Upper lobe of right lung (tissue), 1 donor: ENCODE measurements around the gene NMNAT3. TPM values are rescaled to one million over a fixed set of nuclear protein-coding genes. Genes with fewer than 3 reads are reported as not detected.

Experiments used
- ATAC-seq: fragments of 200-7000 bp; cut with Tn5 transposase; one replicate; pipeline ENCODE4 v1.9.1; 2020; ENCODE audit warnings: mild to moderate bottlenecking, moderate library complexity
- DNase-seq: peaks from one replicate; pipeline ENCODE4 v3.0.0-alpha.2; 2020
- H3K27ac ChIP-seq: fragments of 200-600 bp; one replicate; pipeline ENCODE4 v1.8.0; 2022
- H3K27me3 ChIP-seq: fragments of 200-600 bp; one replicate; pipeline ENCODE4 v1.8.0; 2022; ENCODE audit warnings: mild to moderate bottlenecking
- H3K36me3 ChIP-seq: fragments of 200-600 bp; one replicate; pipeline ENCODE4 v1.8.0; 2022
- H3K4me1 ChIP-seq: fragments of 200-600 bp; one replicate; pipeline ENCODE4 v1.8.0; 2022
- H3K4me3 ChIP-seq: fragments of 200-600 bp; one replicate; pipeline ENCODE4 v1.8.0; 2022; ENCODE audit warnings: mild to moderate bottlenecking
- H3K9me3 ChIP-seq: fragments of 200-600 bp; one replicate; pipeline ENCODE4 v1.8.0; 2022
- intact Hi-C: fragments of 100-400 bp; cut with DNase I; formaldehyde crosslinking; loops from one replicate; pipeline ENCODE4 v1.11.0; 2022
- total RNA-seq: library from RNA; stranded (reverse); fragmentation: NEBNext Ultra II Directional; extraction: Animal tissue kit (Norgen Biotek cat#: 25700); gene quantifications from one replicate; pipeline ENCODE4 v1.2.1, GENCODE V29; 2021
- TF ChIP-seq, protein P1 (sequence below): fragments of 200-600 bp; IDR thresholded peaks from one replicate; pipeline ENCODE4 v1.8.0; 2022; ENCODE audit warnings: antibody characterized with exemption
- donor health status: DM: no; HTN: yes; CAD: no; lungs with severe emphysema.

The NMNAT3 gene
- total RNA-seq, 1 donor from 2014 or later: 4.6 TPM

- DNase-seq (no peak), ATAC-seq (no peak)
- H3K36me3 ChIP-seq: no peaks in the 10 kb centered on the region
- no peak overlapping the region for H3K4me3 ChIP-seq
- no peak overlapping the region for H3K27ac ChIP-seq
- intact Hi-C loops: no loop called here
- H3K9me3 ChIP-seq: no peaks in the 10 kb centered on the region
- TF ChIP-seq, protein P1, sequence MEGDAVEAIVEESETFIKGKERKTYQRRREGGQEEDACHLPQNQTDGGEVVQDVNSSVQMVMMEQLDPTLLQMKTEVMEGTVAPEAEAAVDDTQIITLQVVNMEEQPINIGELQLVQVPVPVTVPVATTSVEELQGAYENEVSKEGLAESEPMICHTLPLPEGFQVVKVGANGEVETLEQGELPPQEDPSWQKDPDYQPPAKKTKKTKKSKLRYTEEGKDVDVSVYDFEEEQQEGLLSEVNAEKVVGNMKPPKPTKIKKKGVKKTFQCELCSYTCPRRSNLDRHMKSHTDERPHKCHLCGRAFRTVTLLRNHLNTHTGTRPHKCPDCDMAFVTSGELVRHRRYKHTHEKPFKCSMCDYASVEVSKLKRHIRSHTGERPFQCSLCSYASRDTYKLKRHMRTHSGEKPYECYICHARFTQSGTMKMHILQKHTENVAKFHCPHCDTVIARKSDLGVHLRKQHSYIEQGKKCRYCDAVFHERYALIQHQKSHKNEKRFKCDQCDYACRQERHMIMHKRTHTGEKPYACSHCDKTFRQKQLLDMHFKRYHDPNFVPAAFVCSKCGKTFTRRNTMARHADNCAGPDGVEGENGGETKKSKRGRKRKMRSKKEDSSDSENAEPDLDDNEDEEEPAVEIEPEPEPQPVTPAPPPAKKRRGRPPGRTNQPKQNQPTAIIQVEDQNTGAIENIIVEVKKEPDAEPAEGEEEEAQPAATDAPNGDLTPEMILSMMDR: no peak
- no peaks in the 10 kb centered on the region for H3K4me1 ChIP-seq
- no peaks in the 10 kb centered on the region for H3K27me3 ChIP-seq
Measured at GRCh38 chr3:139695007-139695406, 17.2 kb upstream of the NMNAT3 start.

DNA sequence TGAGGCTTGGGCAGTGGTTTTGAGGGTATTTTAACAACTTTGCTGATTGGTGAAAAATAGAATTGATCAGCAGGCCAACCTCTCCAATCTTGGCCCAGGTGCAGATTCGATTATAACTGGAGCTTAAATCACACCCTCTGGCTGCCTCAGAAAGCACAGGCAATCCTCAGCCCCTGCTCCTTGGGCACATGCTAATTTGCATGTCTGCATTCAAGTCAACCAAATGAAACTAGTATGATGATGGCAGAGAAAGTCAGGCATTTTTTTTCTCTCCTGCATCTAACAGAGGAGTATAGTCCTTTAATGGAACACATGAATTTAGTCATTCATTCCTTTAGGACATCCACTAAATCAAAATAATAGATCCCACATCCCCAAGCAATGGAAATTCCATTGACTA, 16.8 kb upstream of the NMNAT3 start:
- H3K36me3 ChIP-seq: no peaks in the 10 kb centered on the region
- no peak overlapping the region for H3K4me3 ChIP-seq
- ATAC-seq (no peak), DNase-seq (no peak)
- no peaks in the 10 kb centered on the region for H3K27me3 ChIP-seq
- TF ChIP-seq, protein P1: no peak
- no peaks in the 10 kb centered on the region for H3K9me3 ChIP-seq
- H3K4me1 ChIP-seq: no peaks in the 10 kb centered on the region
- no peak overlapping the region for H3K27ac ChIP-seq
- intact Hi-C loops: no loop called here

GRCh38 chr3:139691619-139692018, 13.8 kb upstream of the NMNAT3 start:
- H3K27ac ChIP-seq: no peak overlapping the region
- DNase-seq: no peak
- no peak overlapping the region for H3K4me3 ChIP-seq
- no peaks in the 10 kb centered on the region for H3K27me3 ChIP-seq
- ATAC-seq: no peak
- H3K9me3 ChIP-seq: no peaks in the 10 kb centered on the region
- no peaks in the 10 kb centered on the region for H3K36me3 ChIP-seq
- no peaks in the 10 kb centered on the region for H3K4me1 ChIP-seq
- intact Hi-C loops: no loop called here
- TF ChIP-seq, protein P1: no peak

- no peaks in the 10 kb centered on the region for H3K4me1 ChIP-seq
- no peaks in the 10 kb centered on the region for H3K27me3 ChIP-seq
- H3K36me3 ChIP-seq: no peaks in the 10 kb centered on the region
- H3K9me3 ChIP-seq: no peaks in the 10 kb centered on the region
- intact Hi-C loops: no loop called here
- ATAC-seq: no peak
- no peak overlapping the region for H3K27ac ChIP-seq
- DNase-seq: no peak
- no peak overlapping the region for H3K4me3 ChIP-seq
- TF ChIP-seq, protein P1: no peak
Measured at GRCh38 chr3:139689708-139690228, 12.0 kb upstream of the NMNAT3 start.

- intact Hi-C loops: no loop called here
- TF ChIP-seq, protein P1: no peak
- DNase-seq: no peak
- no peaks in the 10 kb centered on the region for H3K9me3 ChIP-seq
- no peaks in the 10 kb centered on the region for H3K27me3 ChIP-seq
- H3K36me3 ChIP-seq: no peaks in the 10 kb centered on the region
- ATAC-seq: no peak
- H3K4me1 ChIP-seq: no peaks in the 10 kb centered on the region
- no peak overlapping the region for H3K4me3 ChIP-seq
- no peak overlapping the region for H3K27ac ChIP-seq
Measured at GRCh38 chr3:139689122-139689521, 11.3 kb upstream of the NMNAT3 start.

DNA sequence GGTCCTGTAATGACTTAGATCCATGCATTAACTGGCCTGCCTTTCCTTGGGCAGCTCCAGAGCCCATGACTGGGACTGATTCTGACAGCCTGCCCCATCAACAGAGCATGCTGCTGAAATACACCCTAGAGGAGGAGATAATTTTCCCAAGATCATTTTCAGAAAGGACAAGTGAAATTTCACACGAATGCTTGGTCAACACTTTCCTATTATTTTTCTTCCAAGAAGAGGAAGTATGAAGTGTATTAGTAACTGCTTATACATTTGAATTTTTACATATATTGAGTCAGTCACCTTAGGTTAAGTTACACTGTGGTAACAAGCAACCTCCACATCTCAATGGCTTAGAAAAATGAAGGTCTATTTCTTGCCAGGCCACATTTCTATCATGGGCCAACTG, 9.7 kb upstream of the NMNAT3 start:
- Histone ChIP-seq H3K27ac (no peak overlapping the region), H3K4me1 (no peaks in the 10 kb centered on the region), H3K9me3 (no peaks in the 10 kb centered on the region), H3K4me3 (no peak overlapping the region), H3K36me3 (no peaks in the 10 kb centered on the region), H3K27me3 (no peaks in the 10 kb centered on the region)
- no peak for DNase-seq
- no peak for ATAC-seq
- intact Hi-C loops: no loop called here
- TF ChIP-seq, protein P1: no peak
